GM12892 (cell line): ENCODE data around the gene DAB1.

ENCODE experiments used
- POLR2A ChIP-seq: IDR thresholded peaks from 2 replicates; pipeline ENCODE4 v1.6.1; 2011; ENCODE audit warnings: low read depth, low read length, control low read depth
- POLR2AphosphoS5 ChIP-seq: IDR thresholded peaks from 2 replicates; pipeline ENCODE4 v1.6.1; 2011; ENCODE audit warnings: low read depth, low read length, control low read depth
- TAF1 ChIP-seq: IDR thresholded peaks from 2 replicates; pipeline ENCODE4 v1.6.1; 2011; ENCODE audit warnings: low read depth, mild to moderate bottlenecking, control low read depth, low read length, borderline replicate concordance

GRCh38 chr1:57321776-57322175, 102.1 kb downstream of the DAB1 start:
- TF ChIP-seq POLR2A (no peak), POLR2AphosphoS5 (no peak), TAF1 (no peak)
